Measurements from ENCODE around the gene NRP2.

Gene NRP2

DNA sequence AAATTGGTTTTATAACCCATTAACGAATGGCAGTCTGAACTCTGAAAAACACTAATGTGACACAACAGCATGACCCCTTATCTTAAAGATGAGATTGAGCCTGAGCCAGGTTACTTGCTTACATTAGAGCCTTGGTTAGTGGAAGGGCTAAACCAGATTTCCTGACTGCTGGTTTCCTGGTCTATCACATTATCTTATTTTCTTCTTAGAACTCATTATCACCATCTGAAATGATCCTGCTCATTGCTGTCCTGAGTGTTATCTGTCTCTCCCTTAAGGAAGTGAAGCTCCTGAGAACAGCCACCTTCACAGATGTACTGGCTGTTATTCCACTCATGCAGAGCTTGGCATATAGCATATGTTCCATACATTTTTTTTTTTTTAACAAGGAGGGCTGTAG lies 9.0 kb upstream of the NRP2 start:
- ATAC-seq (ENCODE audit: low read depth) (no peak), DNase-seq (ENCODE audit: low spot score in 2 of 2) (no peak)
- no peaks in the 10 kb centered on the region for H3K36me3 Mint-ChIP-seq
- no peak overlapping the region for H3K27ac Mint-ChIP-seq
- H3K9me3 Mint-ChIP-seq = no peaks in the 10 kb centered on the region
- H3K4me1 Mint-ChIP-seq = no peaks in the 10 kb centered on the region
- H3K4me3 Mint-ChIP-seq = no peak overlapping the region
- peaks cover 9% of the 10 kb centered on the region for H3K27me3 Mint-ChIP-seq

DNA sequence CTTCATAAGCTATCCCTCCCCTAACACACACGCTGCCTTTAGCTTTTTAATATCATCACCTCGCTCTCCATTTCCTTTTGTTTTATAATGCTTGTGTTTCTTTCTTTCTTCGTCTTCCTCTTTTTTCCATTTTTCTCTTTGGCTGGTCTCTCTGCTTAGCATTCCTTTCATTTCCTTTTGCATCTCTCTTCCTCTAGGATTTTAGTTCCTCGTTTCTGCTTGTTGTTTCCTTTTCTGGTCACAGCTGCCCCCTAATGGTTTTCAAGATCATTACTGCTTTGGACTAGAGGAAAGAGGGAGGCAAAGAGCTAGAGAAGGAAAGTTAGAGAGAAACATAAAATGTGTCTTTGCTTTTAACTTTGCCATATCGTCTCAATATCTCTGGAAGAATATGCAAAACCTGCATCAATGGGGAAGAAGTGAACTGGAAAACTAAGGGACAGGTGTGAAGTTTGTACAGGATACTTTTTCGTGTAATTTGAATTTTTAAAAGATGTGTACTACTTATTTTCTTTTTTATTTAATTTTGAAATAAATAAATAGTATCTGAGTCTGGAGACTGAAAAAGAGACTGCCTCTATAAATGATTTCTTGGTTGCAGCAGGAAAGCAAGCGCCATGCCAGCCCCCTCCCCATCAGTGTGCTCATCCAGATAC lies 6.3 kb upstream of the NRP2 start:
- Mint-ChIP-seq H3K36me3 (no peaks in the 10 kb centered on the region), H3K27ac (no peak overlapping the region), H3K4me1 (peaks cover 4% of the 10 kb centered on the region), H3K27me3 (peaks cover 5% of the 10 kb centered on the region), H3K9me3 (no peaks in the 10 kb centered on the region), H3K4me3 (no peak overlapping the region)
- DNase-seq (ENCODE audit: low spot score in 2 of 2) (no peak), ATAC-seq (ENCODE audit: low read depth) (peak; percentile 32)

DNA sequence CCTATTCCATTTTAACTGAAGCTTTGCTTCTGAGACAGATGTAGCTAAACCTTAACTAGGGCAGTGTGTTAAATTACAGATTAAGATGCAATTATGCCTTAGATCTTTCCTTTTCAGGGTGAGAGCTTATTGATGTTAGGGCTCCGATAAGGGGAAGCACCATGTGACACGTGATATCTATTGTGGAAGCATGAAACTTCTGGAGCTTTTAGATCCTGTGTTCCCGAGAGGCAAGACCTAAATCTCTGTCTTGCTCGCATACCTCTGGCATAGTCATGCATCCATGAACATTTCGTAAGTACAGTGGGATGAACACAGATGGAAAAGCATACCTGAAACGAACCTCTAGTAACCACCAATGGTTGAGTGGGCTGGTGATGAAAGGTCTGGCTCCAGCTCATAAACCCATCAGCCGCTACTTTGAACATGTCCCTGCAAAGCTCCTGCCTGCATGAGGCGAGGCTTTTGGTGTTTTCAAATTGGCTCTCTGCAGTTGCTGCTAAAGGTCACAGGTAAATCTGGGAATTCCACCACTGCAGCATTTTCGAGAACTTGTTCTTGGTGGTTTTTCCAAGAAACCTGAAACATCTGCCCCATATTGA lies 3.7 kb upstream of the NRP2 start:
- no peaks in the 10 kb centered on the region for H3K9me3 Mint-ChIP-seq
- DNase-seq (ENCODE audit: low spot score in 2 of 2) (no peak), ATAC-seq (ENCODE audit: low read depth) (no peak)
- H3K4me1 Mint-ChIP-seq = peaks cover 19% of the 10 kb centered on the region
- H3K4me3 Mint-ChIP-seq = no peak overlapping the region
- H3K27me3 Mint-ChIP-seq = peaks cover 9% of the 10 kb centered on the region
- H3K36me3 Mint-ChIP-seq = no peaks in the 10 kb centered on the region
- H3K27ac Mint-ChIP-seq = no peak overlapping the region

DNA sequence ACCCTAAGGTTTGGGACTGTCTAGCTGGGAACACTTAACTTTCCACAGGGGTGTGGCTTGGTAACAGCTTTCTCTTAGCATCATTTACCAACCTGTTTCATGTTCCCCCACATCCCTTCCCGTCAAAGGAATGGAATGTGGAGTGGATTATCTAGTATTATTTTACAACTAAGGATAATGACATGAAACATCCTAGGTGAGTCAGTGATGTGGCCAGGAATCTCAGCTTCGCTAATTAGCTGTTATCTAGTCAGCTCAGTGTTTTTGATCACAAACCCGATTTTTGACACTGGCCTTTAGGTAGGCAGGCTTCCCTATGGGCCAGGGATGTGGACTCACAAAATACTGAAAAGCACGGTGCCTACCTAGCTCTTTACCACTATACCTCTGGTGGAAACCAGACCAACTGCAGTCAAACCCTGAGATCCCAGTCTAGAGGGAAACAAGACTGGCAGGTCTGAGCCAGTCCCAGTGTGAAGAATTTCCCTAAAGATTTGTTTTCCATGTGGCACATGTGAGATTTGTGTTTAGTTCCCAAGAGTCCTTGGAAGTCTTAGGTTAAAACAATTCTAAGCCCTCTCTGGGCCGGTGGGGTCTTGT lies 2.8 kb upstream of the NRP2 start:
- no peak overlapping the region for H3K4me3 Mint-ChIP-seq
- no peak for DNase-seq (ENCODE audit: low spot score in 2 of 2)
- peaks cover 9% of the 10 kb centered on the region for H3K27me3 Mint-ChIP-seq
- no peak for ATAC-seq (ENCODE audit: low read depth)
- no peaks in the 10 kb centered on the region for H3K36me3 Mint-ChIP-seq
- no peak overlapping the region for H3K27ac Mint-ChIP-seq
- H3K9me3 Mint-ChIP-seq = no peaks in the 10 kb centered on the region
- H3K4me1 Mint-ChIP-seq = peaks cover 25% of the 10 kb centered on the region

DNA sequence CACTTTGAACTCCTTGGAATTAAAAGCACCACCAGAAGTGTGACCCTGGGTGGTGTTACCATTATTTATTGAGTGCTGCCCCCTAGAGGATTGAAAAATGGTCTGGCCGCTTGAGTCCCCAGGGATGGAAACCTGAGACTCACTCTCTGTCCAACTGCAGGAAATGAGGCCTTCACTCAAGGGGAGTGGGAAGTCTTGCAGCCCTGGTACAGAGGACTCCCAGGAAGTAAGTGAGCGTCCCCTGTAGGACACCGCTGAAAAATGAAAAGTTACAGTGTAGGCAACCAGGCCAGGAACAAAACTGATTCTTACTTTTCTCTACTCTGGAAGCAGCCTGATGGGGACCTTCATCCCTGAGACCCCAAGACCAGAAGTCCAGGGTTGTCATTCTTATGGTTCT lies 2.2 kb upstream of the NRP2 start:
- H3K9me3 Mint-ChIP-seq = no peaks in the 10 kb centered on the region
- H3K36me3 Mint-ChIP-seq = no peaks in the 10 kb centered on the region
- DNase-seq (ENCODE audit: low spot score in 2 of 2) = peak; percentile 46 to 53
- peaks cover 9% of the 10 kb centered on the region for H3K27me3 Mint-ChIP-seq
- ATAC-seq (ENCODE audit: low read depth) = peak; percentile 23
- no peak overlapping the region for H3K4me3 Mint-ChIP-seq
- H3K27ac Mint-ChIP-seq = no peak overlapping the region
- H3K4me1 Mint-ChIP-seq = peaks cover 26% of the 10 kb centered on the region

DNA sequence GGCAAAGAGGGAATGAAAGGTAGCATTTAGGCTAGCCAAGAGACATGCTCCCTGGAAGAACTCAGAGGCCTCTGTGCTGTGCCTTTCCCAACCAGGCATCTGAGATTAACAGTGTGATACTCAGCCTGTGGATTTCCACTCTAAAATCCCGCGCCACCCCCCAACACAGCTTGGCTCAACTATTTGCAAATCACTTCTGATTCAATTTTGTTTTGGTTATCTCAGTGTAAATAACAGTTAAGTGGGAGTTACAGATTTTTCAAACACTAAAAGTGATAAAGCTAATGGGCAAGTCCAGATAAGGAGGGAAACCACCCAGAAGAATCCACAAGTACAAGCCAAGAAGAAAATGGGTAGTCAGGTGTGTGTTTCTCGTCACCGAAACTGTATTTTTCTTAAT lies 1.4 kb upstream of the NRP2 start:
- no peak overlapping the region for H3K27ac Mint-ChIP-seq
- no peak for ATAC-seq (ENCODE audit: low read depth)
- H3K36me3 Mint-ChIP-seq = no peaks in the 10 kb centered on the region
- no peak for DNase-seq (ENCODE audit: low spot score in 2 of 2)
- peaks cover 29% of the 10 kb centered on the region for H3K4me1 Mint-ChIP-seq
- H3K9me3 Mint-ChIP-seq = no peaks in the 10 kb centered on the region
- peak overlapping the region; percentile 16 for H3K4me3 Mint-ChIP-seq
- H3K27me3 Mint-ChIP-seq = peaks cover 12% of the 10 kb centered on the region

DNA sequence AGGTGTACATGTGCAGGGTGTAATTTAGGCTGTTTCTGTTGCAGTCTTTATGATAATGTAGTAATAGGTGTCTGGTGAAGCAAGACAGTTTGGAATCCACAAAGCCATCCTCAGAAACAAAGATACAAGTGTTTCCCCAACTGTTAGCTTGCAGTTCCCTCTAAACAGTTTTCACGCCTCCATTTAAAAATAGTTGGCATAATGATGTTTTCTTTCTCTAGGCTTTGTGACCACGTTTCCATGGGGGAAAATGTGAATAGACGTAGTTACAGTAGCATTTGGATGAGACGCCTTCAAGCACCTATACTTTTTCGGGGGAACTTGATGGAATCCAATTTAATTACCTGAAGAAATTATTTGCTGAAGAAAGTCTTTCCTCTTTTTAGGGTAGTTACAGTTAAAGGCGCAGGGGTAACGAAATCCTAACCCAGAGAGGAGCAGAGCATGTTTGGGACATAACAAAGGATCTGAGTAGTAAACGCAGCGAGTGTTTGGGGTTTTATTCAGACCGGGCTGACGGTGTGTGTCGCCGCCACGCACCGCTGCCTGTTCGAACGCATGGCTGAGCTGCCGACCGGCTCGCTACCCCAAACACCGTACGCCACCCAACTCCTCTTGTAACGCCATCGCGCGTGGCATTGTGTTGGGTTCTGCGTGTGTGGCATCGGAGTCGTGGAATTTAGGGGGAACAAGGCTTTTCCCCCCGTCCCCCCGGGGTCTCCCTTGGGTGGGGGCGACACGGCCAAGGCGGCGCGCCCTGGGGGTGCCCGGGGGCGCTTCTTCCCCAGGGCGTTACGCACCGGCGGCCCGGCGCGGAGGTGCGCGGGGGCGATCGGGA lies 681 bp upstream of the NRP2 start:
- DNase-seq (ENCODE audit: low spot score in 2 of 2) (peak in 1 of 2 donors; percentile 45), ATAC-seq (ENCODE audit: low read depth) (peak; percentile 67)
- Mint-ChIP-seq H3K27ac (peak overlapping the region; percentile 56), H3K27me3 (peaks cover 12% of the 10 kb centered on the region), H3K9me3 (no peaks in the 10 kb centered on the region), H3K4me3 (peak overlapping the region; percentile 91), H3K36me3 (no peaks in the 10 kb centered on the region), H3K4me1 (peaks cover 29% of the 10 kb centered on the region)

DNA sequence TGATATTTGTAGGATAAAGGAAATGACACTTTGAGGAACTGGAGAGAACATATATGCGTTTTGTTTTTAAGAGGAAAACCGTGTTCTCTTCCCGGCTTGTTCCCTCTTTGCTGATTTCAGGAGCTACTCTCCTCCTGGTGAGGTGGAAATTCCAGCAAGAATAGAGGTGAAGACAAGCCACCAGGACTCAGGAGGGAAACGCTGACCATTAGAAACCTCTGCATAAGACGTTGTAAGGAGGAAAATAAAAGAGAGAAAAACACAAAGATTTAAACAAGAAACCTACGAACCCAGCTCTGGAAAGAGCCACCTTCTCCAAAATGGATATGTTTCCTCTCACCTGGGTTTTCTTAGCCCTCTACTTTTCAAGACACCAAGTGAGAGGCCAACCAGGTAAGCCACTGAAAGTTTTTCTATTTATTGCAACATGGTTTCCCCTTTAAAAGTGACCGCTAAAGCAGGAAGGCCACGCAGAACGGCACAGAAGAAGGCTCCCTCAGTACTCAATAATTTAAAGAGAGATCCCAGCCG lies 735 bp downstream of the NRP2 start:
- Mint-ChIP-seq H3K36me3 (no peaks in the 10 kb centered on the region), H3K27ac (no peak overlapping the region), H3K4me3 (peak overlapping the region; percentile 91), H3K9me3 (no peaks in the 10 kb centered on the region), H3K4me1 (peaks cover 29% of the 10 kb centered on the region), H3K27me3 (peaks cover 12% of the 10 kb centered on the region)
- ATAC-seq (ENCODE audit: low read depth) = no peak
- no peak for DNase-seq (ENCODE audit: low spot score in 2 of 2)

DNA sequence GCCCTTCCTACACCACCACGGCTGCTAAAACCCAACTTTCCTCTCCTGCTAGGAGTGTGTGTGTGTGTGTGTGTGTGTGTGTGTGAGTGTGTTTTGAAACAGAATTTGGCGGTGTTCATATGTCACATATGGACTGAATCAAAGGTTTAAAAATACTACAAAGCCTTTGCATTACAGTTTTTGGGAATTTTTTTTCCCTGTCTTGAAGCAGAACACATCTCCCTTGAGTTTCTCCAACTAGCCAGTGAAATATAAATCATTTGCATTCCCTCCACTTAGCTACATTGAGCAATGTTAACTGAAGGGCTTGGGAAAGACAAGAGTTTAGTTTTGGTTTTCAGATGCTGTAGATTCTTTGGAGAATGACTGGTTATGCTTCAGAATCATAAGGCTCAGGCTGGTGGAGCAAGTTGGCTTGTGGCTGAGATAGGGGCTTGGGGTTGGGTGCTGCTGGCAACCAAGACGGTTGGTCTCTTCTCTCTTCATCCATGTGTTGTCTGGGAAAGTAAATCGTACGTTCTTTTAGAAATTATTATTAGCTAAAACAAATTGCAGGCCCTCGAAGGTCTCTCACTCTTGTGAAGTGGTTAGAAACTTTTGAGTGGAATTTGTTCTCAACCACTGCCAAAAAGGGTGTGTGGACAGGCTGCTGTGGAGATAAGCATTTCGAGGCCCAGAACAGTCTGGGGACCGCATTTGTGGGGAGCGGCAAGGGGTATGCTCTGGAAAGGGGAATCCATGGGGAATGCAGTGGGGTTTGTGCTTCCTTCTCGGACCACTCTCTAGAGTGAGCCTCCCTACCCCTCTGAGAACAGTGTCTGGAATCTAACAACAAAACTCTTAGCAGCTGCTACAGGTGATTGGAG lies 1.4 kb downstream of the NRP2 start:
- DNase-seq (ENCODE audit: low spot score in 2 of 2) = no peak
- Mint-ChIP-seq H3K4me1 (peaks cover 29% of the 10 kb centered on the region), H3K9me3 (no peaks in the 10 kb centered on the region), H3K27ac (no peak overlapping the region), H3K27me3 (peaks cover 12% of the 10 kb centered on the region), H3K4me3 (peak overlapping the region; percentile 91), H3K36me3 (no peaks in the 10 kb centered on the region)
- ATAC-seq (ENCODE audit: low read depth) = no peak

DNA sequence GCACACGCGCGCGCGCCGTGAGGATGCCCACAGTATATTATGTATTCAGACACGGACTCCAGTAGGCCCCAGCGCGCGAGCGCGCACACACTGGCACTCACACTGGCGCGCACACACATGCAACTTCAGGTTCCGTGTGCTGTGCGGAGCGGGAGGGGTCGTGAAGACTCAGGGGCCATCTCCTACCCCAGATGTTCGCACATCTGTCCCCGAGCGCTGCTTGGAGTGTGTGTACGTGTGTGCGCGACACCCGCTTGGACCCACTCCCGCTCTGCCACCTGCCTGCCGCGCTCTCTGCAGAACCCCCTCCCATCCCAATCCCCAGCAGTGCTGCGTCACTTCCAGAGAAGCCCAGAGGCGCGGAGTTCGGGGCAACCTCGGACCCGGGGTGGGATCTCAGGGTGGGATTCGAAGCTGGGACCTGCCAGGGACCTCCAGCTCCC lies 2.6 kb downstream of the NRP2 start:
- ATAC-seq (ENCODE audit: low read depth) (no peak), DNase-seq (ENCODE audit: low spot score in 2 of 2) (no peak)
- H3K36me3 Mint-ChIP-seq = no peaks in the 10 kb centered on the region
- H3K27me3 Mint-ChIP-seq = peaks cover 13% of the 10 kb centered on the region
- H3K9me3 Mint-ChIP-seq = no peaks in the 10 kb centered on the region
- H3K27ac Mint-ChIP-seq = no peak overlapping the region
- H3K4me3 Mint-ChIP-seq = peak overlapping the region; percentile 81
- peaks cover 29% of the 10 kb centered on the region for H3K4me1 Mint-ChIP-seq

DNA sequence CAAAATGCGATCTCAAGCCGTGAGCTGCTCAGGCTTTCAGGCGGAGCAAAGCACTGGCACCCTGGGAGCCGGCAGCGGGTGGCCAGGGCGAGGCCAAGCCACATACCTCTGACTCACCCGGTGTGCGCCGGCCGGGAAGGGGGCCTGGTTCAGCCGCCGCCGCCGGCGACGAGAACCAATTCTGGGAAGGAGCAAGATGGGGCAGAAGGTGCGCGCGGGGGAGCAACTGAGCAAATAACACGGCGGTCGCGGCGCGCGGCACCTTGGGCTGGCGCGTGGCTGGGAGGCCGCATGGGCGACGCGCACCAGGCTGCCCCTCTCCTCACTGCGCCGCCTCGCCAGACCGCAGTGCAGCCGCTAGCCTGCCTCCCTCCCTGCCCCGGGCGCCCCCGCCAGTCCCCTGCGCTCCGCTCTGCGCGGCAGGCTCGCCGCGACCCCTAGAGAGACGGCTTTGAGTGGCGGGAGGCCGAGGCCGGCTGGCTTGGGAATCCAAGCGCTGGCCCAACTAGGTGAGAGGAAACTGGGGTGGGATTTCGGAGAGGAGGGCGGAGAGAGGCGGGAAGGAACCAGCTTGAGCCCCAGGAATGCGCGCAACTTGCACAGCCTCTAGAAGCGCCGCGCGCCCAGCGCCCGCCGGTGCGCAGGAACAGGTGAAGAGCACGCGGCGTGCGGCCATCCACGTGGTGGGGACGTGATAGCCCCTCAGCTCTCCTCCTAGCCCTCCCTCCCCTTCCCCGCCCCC lies 3.2 kb downstream of the NRP2 start:
- ATAC-seq (ENCODE audit: low read depth) = no peak
- Mint-ChIP-seq H3K27ac (no peak overlapping the region), H3K9me3 (no peaks in the 10 kb centered on the region), H3K4me3 (peak overlapping the region; percentile 81), H3K4me1 (peaks cover 25% of the 10 kb centered on the region), H3K36me3 (no peaks in the 10 kb centered on the region), H3K27me3 (peaks cover 12% of the 10 kb centered on the region)
- no peak for DNase-seq (ENCODE audit: low spot score in 2 of 2)

DNA sequence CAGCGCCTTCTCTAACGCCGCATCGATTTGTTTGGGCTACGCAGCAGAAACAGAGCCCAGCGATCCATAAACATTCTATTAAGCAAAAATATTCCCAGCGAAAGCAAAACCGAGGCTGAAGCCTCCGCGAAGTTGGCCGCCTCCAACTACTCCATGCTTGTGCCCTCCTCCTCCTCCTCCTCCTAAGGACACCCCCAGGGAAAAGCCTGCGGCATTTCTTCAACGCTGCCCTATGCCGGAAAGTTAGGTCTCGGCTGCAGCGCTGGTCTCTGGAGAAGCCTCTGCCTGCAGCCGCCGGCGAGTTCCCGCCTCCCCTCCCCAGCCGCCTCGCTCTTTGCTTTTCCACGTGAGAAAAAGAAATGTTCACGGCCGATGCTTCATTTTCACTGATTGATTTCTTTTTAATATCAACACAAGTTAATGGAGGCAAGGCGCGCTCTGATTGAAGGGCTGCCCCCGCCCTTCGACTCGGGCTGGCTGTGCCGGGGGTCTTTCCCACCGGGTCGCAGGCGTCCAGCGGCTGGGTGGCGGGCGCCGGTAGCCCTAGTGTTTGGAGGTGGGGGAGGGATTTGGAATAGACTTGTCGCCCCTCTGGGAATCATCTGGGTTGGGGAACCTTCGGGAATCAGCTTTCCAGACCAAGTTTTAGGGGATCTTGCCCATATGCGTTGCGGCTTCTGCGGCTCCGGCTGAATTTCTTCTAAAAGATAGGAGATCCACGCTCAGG lies 3.9 kb downstream of the NRP2 start:
- Mint-ChIP-seq H3K4me1 (peaks cover 25% of the 10 kb centered on the region), H3K27ac (no peak overlapping the region), H3K4me3 (peak overlapping the region; percentile 81), H3K9me3 (no peaks in the 10 kb centered on the region), H3K27me3 (peaks cover 10% of the 10 kb centered on the region), H3K36me3 (no peaks in the 10 kb centered on the region)
- ATAC-seq (ENCODE audit: low read depth) (no peak), DNase-seq (ENCODE audit: low spot score in 2 of 2) (no peak)
